SK-N-SH (cell line): Measurements from ENCODE around the gene MRPL52. TPM values are rescaled to one million over a fixed set of nuclear protein-coding genes. Genes with fewer than 3 reads are reported as not detected.

Experiments
- CTCF ChIA-PET: fragments of 300-600, 350-600 bp; formaldehyde crosslinking; extraction: SDS; loops from one replicate; lab custom pipeline; 2021; lab: Yijun Ruan, JAX
- POLR2A ChIA-PET: fragments of 350-600 bp; sonication (Branson Sonifier 250); formaldehyde crosslinking; extraction: SDS; loops from one replicate; lab custom pipeline; 2020; ENCODE audit warnings: antibody characterized with exemption, inconsistent platforms; lab: Yijun Ruan, JAX
- DNase-seq: peaks from one replicate; pipeline ENCODE4 v3.0.0; 2012
- H2AFZ ChIP-seq: fragments of 200-600 bp; sonication (generic); 2 replicates; pipeline ENCODE4 v1.8.1; 2016; ENCODE audit warnings: antibody characterized with exemption, mild to moderate bottlenecking, low read depth
- H3F3A ChIP-seq: fragments of 200-600 bp; sonication (generic); replicated peaks from 2 replicates; pipeline ENCODE3; 2016; ENCODE audit warnings: antibody characterized with exemption, mild to moderate bottlenecking; ENCODE audit not compliant: insufficient read depth
- H3K27ac ChIP-seq, 2 experiments: fragments of 200-500 bp in 1 of 2; fragments of 200-600 bp in 1 of 2; sonication (Bioruptor generic) in 1 of 2; sonication (generic), shearing (Covaris generic) in 1 of 2; 2 replicates each; pipeline versions ENCODE4 v1.5.1 to v1.6.1; 2014 to 2016; ENCODE audit warnings: low read depth in 2 of 2, inconsistent platforms in 1 of 2, low read length in 1 of 2, mild to moderate bottlenecking in 1 of 2, mixed read lengths in 1 of 2
- H3K27me3 ChIP-seq: fragments of 200-600 bp; sonication (generic), shearing (Covaris generic); 2 replicates; pipeline ENCODE4 v1.6.1; 2016; ENCODE audit warnings: mixed run types; ENCODE audit not compliant: insufficient read depth
- H3K36me3 ChIP-seq, 2 experiments: fragments of 200-500 bp in 1 of 2; fragments of 200-600 bp in 1 of 2; sonication (Bioruptor generic) in 1 of 2; sonication (generic) in 1 of 2; replicated peaks in 1 of 2; 2 replicates each; pipeline versions ENCODE3 to v1.5.1; 2014 to 2016; ENCODE audit warnings: low read length in 1 of 2, mild to moderate bottlenecking in 1 of 2; ENCODE audit not compliant: insufficient read depth in 2 of 2, control insufficient read depth in 1 of 2
- H3K4me1 ChIP-seq, 2 experiments: fragments of 200-500 bp in 1 of 2; fragments of 200-600 bp in 1 of 2; sonication (Bioruptor generic) in 1 of 2; sonication (generic), shearing (Covaris generic) in 1 of 2; 2 replicates each; pipeline versions ENCODE4 v1.5.1 to v1.6.1; 2014 to 2016; ENCODE audit warnings: low read depth in 1 of 2, low read length in 1 of 2, mixed run types in 1 of 2; ENCODE audit not compliant: insufficient read depth in 2 of 2, control insufficient read depth in 1 of 2
- H3K4me2 ChIP-seq: fragments of 200-600 bp; sonication (generic), shearing (Covaris generic); 2 replicates; pipeline ENCODE4 v1.6.1; 2017; ENCODE audit warnings: mixed run types
- H3K4me3 ChIP-seq, 2 experiments: fragments of 200-500 bp in 1 of 2; fragments of 200-600 bp in 1 of 2; sonication (Bioruptor generic) in 1 of 2; sonication (generic), shearing (Covaris generic) in 1 of 2; 2 replicates each; pipeline versions ENCODE4 v1.5.1 to v1.8.1; 2014 to 2016; ENCODE audit warnings: low read depth in 2 of 2, inconsistent platforms in 1 of 2, low read length in 1 of 2, mild to moderate bottlenecking in 1 of 2, mixed read lengths in 1 of 2, moderate library complexity in 1 of 2
- H3K79me2 ChIP-seq: fragments of 200-600 bp; sonication (generic); 2 replicates; pipeline ENCODE4 v1.8.1; 2017; ENCODE audit warnings: mild to moderate bottlenecking; ENCODE audit not compliant: insufficient read depth
- H3K9ac ChIP-seq: fragments of 200-600 bp; sonication (generic); 2 replicates; pipeline ENCODE4 v1.6.1; 2017; ENCODE audit warnings: mixed run types
- H3K9me2 ChIP-seq: fragments of 200-600 bp; sonication (generic); 2 replicates; pipeline ENCODE4 v1.6.1; 2017; ENCODE audit warnings: mixed run types
- H3K9me3 ChIP-seq: fragments of 200-600 bp; sonication (generic); 2 replicates; pipeline ENCODE4 v1.6.1; 2017; ENCODE audit warnings: mixed run types, mild to moderate bottlenecking, moderate library complexity
- H4K20me1 ChIP-seq: fragments of 200-600 bp; sonication (generic); 2 replicates; pipeline ENCODE4 v1.6.1; 2017; ENCODE audit warnings: mild to moderate bottlenecking, mixed run types; ENCODE audit not compliant: insufficient read depth
- ELF1 ChIP-seq: IDR thresholded peaks from 2 replicates; pipeline ENCODE4 v1.4.0; 2012
- FOSL2 ChIP-seq: IDR thresholded peaks from 2 replicates; pipeline ENCODE4 v1.4.0; 2012; ENCODE audit warnings: low read depth, mild to moderate bottlenecking, moderate library complexity, borderline replicate concordance
- FOXM1 ChIP-seq: IDR thresholded peaks from 2 replicates; pipeline ENCODE4 v1.4.0; 2012; ENCODE audit warnings: low read depth, mild to moderate bottlenecking
- GATA2 ChIP-seq: sonication (generic); formaldehyde crosslinking; IDR thresholded peaks from 2 replicates; pipeline ENCODE4 v1.5.0; 2020; ENCODE audit warnings: mild to moderate bottlenecking, missing genetic modification reagents
- JUND ChIP-seq: IDR thresholded peaks from 2 replicates; pipeline ENCODE4 v1.4.0; 2012
- MXI1 ChIP-seq: IDR thresholded peaks from 2 replicates; pipeline ENCODE4 v1.6.1; 2012; ENCODE audit warnings: mild to moderate bottlenecking, low read depth, low read length, improper control_type of control experiment
- NFIC ChIP-seq: IDR thresholded peaks from 2 replicates; pipeline ENCODE4 v1.4.0; 2012; ENCODE audit warnings: borderline replicate concordance
- RAD21 ChIP-seq: IDR thresholded peaks from 2 replicates; pipeline ENCODE4 v1.6.1; 2012; ENCODE audit warnings: mild to moderate bottlenecking, low read length
- SMC3 ChIP-seq: IDR thresholded peaks from 2 replicates; pipeline ENCODE4 v1.6.1; 2012; ENCODE audit warnings: low read depth, low read length, improper control_type of control experiment
- TEAD4 ChIP-seq: IDR thresholded peaks from 2 replicates; pipeline ENCODE4 v1.4.0; 2012; ENCODE audit warnings: mild to moderate bottlenecking, borderline replicate concordance; ENCODE audit not compliant: insufficient read depth
- YY1 ChIP-seq: IDR thresholded peaks from 2 replicates; pipeline ENCODE4 v1.4.0; 2012; ENCODE audit warnings: low read depth, mild to moderate bottlenecking
- WGBS: methylation state at CpG from one replicate; pipeline ENCODE4 v1.1.6; 2017; ENCODE audit warnings: low lambda C conversion rate; 5-methylcytosine and 5-hydroxymethylcytosine counted together
- polyA plus RNA-seq, 3 experiments: library from polyadenylated mRNA; depleted of rRNA; stranded (reverse); fragments of >200 nt; gene quantifications; 2 replicates each; pipeline ENCODE4 v1.2.3, GENCODE V29; 2012
- TF ChIP-seq, protein P1 (sequence below): fragments of 200-600 bp; sonication (generic); IDR thresholded peaks from 2 replicates; pipeline ENCODE4 v1.6.1; 2017; ENCODE audit warnings: antibody characterized with exemption, mild to moderate bottlenecking, moderate library complexity
- TF ChIP-seq, protein P2 (sequence below): IDR thresholded peaks from 2 replicates; pipeline ENCODE4 v1.6.1; 2012; ENCODE audit warnings: mild to moderate bottlenecking, low read depth, low read length, moderate library complexity
- TF ChIP-seq, protein P3 (sequence below): fragments of 150-350 bp; IDR thresholded peaks from 2 replicates; pipeline ENCODE4 v1.6.1; 2017; ENCODE audit warnings: antibody characterized with exemption, low read length, low read depth, borderline replicate concordance
- TF ChIP-seq, protein P4 (sequence below): IDR thresholded peaks from 2 replicates; pipeline ENCODE4 v1.4.0; 2012; ENCODE audit warnings: low read depth, borderline replicate concordance

Gene MRPL52
- polyA plus RNA-seq, 1 of the 3 experiments (the other 2 are of a cell fraction): 116 TPM

DNA sequence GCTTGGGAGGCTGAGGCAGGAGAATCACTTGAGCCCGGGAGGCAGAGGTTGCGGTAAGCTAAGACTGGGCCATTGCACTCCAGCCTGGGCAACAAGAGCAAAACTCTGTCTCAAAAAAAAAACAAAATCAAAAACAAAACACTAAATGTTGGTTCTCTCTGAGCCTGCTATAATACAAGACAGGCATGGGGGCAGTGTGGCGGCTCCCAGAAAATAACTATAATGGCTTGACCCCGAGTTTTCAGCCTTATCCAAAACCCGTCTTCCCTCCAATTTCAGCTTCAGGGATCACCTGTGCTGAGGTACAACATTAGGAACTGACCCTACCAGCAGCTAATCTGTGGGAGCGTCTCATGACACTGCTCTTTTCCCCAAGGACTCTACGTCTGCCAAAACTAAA is 15.3 kb upstream of the MRPL52 start:
- POLR2A ChIA-PET: no interaction called here
- no peaks in the 10 kb centered on the region for H3K9me3 ChIP-seq
- no peak overlapping the region for H3K4me3 ChIP-seq
- CTCF ChIA-PET: interaction anchor here (19.1 kb wide), 1 partner anchor 40 kb away, joined by 472 read pairs; no protein-coding TSS in a partner anchor
- H3K27ac ChIP-seq: no peak overlapping the region
- peaks cover 6% of the 10 kb centered on the region; the same call in 1 of the 2 replicates for H3K27me3 ChIP-seq
- H3K36me3 ChIP-seq: no peaks in the 10 kb centered on the region
- H3K4me1 ChIP-seq: peaks cover 1 to 2% of the 10 kb centered on the region in 2 experiments; a peak in 1 of 4 replicates
- H3K9me2 ChIP-seq: no peaks in the 10 kb centered on the region
- TF ChIP-seq, protein P1, sequence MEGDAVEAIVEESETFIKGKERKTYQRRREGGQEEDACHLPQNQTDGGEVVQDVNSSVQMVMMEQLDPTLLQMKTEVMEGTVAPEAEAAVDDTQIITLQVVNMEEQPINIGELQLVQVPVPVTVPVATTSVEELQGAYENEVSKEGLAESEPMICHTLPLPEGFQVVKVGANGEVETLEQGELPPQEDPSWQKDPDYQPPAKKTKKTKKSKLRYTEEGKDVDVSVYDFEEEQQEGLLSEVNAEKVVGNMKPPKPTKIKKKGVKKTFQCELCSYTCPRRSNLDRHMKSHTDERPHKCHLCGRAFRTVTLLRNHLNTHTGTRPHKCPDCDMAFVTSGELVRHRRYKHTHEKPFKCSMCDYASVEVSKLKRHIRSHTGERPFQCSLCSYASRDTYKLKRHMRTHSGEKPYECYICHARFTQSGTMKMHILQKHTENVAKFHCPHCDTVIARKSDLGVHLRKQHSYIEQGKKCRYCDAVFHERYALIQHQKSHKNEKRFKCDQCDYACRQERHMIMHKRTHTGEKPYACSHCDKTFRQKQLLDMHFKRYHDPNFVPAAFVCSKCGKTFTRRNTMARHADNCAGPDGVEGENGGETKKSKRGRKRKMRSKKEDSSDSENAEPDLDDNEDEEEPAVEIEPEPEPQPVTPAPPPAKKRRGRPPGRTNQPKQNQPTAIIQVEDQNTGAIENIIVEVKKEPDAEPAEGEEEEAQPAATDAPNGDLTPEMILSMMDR: no peak
- no peak for TF ChIP-seq FOSL2
- TF ChIP-seq, protein P2, sequence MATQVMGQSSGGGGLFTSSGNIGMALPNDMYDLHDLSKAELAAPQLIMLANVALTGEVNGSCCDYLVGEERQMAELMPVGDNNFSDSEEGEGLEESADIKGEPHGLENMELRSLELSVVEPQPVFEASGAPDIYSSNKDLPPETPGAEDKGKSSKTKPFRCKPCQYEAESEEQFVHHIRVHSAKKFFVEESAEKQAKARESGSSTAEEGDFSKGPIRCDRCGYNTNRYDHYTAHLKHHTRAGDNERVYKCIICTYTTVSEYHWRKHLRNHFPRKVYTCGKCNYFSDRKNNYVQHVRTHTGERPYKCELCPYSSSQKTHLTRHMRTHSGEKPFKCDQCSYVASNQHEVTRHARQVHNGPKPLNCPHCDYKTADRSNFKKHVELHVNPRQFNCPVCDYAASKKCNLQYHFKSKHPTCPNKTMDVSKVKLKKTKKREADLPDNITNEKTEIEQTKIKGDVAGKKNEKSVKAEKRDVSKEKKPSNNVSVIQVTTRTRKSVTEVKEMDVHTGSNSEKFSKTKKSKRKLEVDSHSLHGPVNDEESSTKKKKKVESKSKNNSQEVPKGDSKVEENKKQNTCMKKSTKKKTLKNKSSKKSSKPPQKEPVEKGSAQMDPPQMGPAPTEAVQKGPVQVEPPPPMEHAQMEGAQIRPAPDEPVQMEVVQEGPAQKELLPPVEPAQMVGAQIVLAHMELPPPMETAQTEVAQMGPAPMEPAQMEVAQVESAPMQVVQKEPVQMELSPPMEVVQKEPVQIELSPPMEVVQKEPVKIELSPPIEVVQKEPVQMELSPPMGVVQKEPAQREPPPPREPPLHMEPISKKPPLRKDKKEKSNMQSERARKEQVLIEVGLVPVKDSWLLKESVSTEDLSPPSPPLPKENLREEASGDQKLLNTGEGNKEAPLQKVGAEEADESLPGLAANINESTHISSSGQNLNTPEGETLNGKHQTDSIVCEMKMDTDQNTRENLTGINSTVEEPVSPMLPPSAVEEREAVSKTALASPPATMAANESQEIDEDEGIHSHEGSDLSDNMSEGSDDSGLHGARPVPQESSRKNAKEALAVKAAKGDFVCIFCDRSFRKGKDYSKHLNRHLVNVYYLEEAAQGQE: no peak
- no peak for TF ChIP-seq NFIC
- TF ChIP-seq, protein P3, sequence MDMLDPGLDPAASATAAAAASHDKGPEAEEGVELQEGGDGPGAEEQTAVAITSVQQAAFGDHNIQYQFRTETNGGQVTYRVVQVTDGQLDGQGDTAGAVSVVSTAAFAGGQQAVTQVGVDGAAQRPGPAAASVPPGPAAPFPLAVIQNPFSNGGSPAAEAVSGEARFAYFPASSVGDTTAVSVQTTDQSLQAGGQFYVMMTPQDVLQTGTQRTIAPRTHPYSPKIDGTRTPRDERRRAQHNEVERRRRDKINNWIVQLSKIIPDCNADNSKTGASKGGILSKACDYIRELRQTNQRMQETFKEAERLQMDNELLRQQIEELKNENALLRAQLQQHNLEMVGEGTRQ: no peak
- TF ChIP-seq TEAD4: no peak
- TF ChIP-seq SMC3: no peak
- TF ChIP-seq FOXM1: no peak
- TF ChIP-seq, protein P4, sequence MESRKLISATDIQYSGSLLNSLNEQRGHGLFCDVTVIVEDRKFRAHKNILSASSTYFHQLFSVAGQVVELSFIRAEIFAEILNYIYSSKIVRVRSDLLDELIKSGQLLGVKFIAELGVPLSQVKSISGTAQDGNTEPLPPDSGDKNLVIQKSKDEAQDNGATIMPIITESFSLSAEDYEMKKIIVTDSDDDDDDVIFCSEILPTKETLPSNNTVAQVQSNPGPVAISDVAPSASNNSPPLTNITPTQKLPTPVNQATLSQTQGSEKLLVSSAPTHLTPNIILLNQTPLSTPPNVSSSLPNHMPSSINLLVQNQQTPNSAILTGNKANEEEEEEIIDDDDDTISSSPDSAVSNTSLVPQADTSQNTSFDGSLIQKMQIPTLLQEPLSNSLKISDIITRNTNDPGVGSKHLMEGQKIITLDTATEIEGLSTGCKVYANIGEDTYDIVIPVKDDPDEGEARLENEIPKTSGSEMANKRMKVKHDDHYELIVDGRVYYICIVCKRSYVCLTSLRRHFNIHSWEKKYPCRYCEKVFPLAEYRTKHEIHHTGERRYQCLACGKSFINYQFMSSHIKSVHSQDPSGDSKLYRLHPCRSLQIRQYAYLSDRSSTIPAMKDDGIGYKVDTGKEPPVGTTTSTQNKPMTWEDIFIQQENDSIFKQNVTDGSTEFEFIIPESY: no peak
- TF ChIP-seq MXI1: no peak
- no peak for TF ChIP-seq ELF1
- TF ChIP-seq GATA2 (CRISPR knock-in tag): no peak
- no peak for TF ChIP-seq JUND
- no peak for TF ChIP-seq RAD21
- no peak for TF ChIP-seq YY1
- DNase-seq: no peak
- no peak overlapping the region for H2AFZ ChIP-seq
- no peak overlapping the region for H3K9ac ChIP-seq
- no peak overlapping the region for H3K4me2 ChIP-seq
- H4K20me1 ChIP-seq: no peaks in the 10 kb centered on the region
- WGBS: 62% methylated on average over 7 of the region's 7 CpGs
- H3F3A ChIP-seq: no peaks in the 10 kb centered on the region
- no peaks in the 10 kb centered on the region for H3K79me2 ChIP-seq
